Adrenal gland (tissue), 5 donors: Measurements from ENCODE around the gene CMPK2.

Source experiments
- POLR2A ChIP-seq, 2 donors: fragments of 450-650 bp; IDR thresholded peaks; one replicate each; pipeline ENCODE4 v1.6.1; 2017; ENCODE audit warnings: antibody characterized with exemption in 2 of 2, mild to moderate bottlenecking in 2 of 2, moderate library complexity in 1 of 2
- TF ChIP-seq, protein P1 (sequence below), 6 experiments: fragments of 450-650 bp in 4 of 6; fragments of 200-600 bp in 2 of 6; sonication (generic) in 1 of 6; IDR thresholded peaks; 1 replicate in 5 of 6; 2 replicates in 1 of 6; pipeline versions ENCODE4 v1.5.1 to v1.8.0; 2016 to 2021; ENCODE audit warnings: antibody characterized with exemption in 6 of 6, mild to moderate bottlenecking in 2 of 6, moderate library complexity in 1 of 6
- donor health status: DM: no; HTN: no; CAD: no.

- TF ChIP-seq, protein P1, sequence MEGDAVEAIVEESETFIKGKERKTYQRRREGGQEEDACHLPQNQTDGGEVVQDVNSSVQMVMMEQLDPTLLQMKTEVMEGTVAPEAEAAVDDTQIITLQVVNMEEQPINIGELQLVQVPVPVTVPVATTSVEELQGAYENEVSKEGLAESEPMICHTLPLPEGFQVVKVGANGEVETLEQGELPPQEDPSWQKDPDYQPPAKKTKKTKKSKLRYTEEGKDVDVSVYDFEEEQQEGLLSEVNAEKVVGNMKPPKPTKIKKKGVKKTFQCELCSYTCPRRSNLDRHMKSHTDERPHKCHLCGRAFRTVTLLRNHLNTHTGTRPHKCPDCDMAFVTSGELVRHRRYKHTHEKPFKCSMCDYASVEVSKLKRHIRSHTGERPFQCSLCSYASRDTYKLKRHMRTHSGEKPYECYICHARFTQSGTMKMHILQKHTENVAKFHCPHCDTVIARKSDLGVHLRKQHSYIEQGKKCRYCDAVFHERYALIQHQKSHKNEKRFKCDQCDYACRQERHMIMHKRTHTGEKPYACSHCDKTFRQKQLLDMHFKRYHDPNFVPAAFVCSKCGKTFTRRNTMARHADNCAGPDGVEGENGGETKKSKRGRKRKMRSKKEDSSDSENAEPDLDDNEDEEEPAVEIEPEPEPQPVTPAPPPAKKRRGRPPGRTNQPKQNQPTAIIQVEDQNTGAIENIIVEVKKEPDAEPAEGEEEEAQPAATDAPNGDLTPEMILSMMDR (IDR thresholded peaks at IDR 0.05), result no peak
- no peak for TF ChIP-seq POLR2A (IDR thresholded peaks at IDR 0.05)
Observed at GRCh38 chr2:6823111-6823510, 42.6 kb downstream of the CMPK2 start.
